Choroid plexus epithelial cell (primary cell): ENCODE data around the gene ROBO4.

Experiments used
- DNase-seq: peaks from one replicate; pipeline ENCODE4 v3.0.0-alpha.2; 2010; ENCODE audit warnings: low read depth
- H3K4me3 ChIP-seq: 2 replicates; pipeline ENCODE4 v1.5.1; 2011; ENCODE audit warnings: low read depth, mild to moderate bottlenecking, control low read depth, low read length, moderate library complexity
- TF ChIP-seq, protein P1 (sequence below): conservative IDR thresholded peaks from 2 replicates; pipeline ENCODE4 v1.5.1; 2011; ENCODE audit warnings: low read depth, mild to moderate bottlenecking, control low read depth, inconsistent platforms, low read length, moderate library complexity

The ROBO4 gene

DNA sequence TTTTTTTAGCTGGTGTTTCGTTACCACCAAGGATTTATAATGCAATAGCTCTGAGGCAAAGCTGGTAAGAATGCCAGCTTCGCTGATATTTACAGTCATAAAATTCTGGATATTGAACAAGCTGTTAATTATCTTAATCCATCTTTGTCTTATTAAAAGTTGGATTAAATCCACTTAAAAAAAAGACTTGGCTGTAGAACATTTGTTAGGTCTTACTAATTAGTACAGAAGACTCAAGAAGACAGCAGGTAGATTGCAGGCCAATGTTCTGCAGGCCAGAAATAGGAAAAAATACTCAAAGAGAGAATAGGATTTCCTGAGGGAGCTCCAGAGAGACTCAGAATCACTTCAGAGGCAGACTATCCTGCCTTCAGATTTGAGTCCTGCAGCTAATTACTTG is 7.5 kb downstream of the ROBO4 start:
- TF ChIP-seq, protein P1, sequence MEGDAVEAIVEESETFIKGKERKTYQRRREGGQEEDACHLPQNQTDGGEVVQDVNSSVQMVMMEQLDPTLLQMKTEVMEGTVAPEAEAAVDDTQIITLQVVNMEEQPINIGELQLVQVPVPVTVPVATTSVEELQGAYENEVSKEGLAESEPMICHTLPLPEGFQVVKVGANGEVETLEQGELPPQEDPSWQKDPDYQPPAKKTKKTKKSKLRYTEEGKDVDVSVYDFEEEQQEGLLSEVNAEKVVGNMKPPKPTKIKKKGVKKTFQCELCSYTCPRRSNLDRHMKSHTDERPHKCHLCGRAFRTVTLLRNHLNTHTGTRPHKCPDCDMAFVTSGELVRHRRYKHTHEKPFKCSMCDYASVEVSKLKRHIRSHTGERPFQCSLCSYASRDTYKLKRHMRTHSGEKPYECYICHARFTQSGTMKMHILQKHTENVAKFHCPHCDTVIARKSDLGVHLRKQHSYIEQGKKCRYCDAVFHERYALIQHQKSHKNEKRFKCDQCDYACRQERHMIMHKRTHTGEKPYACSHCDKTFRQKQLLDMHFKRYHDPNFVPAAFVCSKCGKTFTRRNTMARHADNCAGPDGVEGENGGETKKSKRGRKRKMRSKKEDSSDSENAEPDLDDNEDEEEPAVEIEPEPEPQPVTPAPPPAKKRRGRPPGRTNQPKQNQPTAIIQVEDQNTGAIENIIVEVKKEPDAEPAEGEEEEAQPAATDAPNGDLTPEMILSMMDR = no peak
- H3K4me3 ChIP-seq = no peak overlapping the region
- no peak for DNase-seq

DNA sequence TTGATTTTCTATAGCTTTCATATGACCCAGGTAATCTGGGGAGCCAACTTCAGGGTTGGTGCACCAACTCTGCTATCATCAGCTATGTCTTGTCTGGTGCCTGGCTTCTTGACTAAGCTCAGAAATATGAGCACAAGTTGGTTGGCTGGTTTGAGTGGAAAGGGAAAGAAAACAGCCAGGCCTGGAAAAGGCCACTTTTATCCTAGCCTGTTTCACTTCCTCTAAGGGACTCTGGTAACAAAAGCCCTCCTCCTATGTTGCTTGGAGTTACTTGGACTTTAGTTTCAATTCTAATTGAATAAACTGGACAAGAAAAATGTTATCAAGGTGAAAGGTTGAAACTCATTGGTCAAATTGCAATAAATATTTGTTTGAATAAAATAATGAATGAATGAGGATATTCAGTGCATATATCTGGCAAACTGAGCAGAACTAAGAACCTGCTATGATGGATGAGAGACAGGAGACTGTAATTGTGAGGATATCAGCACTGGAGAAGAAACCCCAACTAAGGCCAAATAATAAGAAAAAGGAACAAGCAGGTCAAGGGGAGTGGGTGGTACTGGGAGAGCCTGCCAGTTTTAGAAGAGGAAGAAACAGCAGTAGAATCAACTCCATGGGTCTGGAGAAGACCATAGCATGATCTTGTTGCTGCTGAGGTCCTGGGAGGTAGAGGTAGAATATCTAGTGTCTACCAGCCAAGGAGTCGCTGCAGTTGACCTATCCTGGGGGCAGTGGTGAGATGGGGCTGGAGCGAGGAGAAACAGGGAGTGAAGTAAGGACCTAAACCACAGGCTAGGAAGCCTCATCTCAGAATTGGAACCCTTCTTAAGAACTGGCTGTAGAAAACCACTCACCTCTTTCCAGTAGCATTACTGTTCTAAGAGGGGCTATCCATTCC is 8.2 kb downstream of the ROBO4 start:
- no peak for DNase-seq
- H3K4me3 ChIP-seq = no peak overlapping the region
- TF ChIP-seq, protein P1 = no peak

DNA sequence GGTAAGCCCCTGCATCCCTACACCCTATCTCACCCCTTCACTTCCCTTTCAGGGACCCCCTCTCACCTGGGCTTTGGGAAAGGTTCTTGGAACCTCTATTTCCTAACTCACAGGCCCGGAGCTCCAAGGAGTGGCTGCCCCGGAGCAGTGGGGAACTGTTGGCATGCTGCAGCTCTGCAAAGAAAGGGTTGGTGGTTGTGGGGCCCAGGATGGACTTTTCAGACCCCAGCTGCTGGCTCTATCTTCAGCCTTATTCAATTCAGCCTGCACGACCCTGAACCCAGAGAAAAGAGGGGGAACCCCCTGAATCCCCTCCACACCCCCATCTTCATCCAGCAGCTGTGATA is 10.0 kb downstream of the ROBO4 start:
- no peak for DNase-seq
- H3K4me3 ChIP-seq = no peak overlapping the region
- TF ChIP-seq, protein P1 = no peak

DNA sequence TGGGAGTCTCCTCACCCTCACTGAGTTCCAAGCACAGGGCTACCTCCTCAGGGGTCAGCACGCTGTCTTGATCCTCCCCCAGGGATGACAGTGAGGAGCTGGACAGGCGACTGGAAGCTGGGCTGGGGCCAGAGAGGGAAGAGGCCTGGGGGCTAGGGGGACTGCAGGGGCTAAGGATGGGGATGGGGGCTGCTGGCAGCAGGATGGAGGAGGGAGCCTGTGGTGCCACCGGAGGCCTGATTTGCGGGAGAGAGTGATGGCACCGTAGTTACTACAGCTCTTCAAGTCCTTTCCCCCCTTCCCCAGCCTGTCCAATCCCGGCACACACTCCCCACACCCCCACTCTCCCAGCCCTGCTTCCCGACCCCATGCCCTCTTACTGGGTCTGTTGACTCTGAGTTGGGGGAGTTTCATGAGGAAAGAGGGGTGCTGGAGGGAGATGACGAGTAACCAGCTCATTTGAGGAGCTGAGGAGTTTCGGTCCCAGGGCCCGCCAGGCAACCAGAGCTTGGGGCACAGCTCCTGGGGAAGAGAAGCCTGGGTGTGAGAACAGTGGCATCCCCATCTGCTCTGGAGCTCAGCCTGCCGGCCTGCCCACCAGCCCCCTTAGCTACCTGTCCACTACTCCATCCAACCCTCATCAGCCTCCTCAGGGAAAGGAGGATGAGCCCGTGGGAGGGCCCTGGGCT is 10.5 kb downstream of the ROBO4 start:
- TF ChIP-seq, protein P1 = no peak
- DNase-seq = no peak
- no peak overlapping the region for H3K4me3 ChIP-seq

DNA sequence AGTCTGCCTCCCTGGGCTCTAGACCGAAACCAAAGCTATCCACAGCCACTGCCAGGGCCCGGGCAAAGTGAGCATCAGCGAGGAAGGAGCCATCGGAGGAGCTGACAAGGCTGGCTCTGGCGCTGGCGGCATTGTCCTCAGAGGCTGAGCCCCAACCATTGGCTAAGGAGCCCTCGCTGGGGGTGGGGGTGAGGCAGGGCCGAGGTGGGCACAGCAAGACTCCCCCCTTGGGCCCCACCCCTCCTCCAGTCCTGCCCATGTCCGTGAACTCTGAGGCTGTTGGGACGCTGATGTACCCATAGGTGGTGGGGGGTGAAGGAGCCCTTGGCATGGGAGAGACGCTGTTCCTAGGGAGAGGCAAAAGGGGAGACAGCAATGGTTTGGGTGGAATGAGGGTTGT is 11.2 kb downstream of the ROBO4 start:
- no peak overlapping the region for H3K4me3 ChIP-seq
- DNase-seq = no peak

DNA sequence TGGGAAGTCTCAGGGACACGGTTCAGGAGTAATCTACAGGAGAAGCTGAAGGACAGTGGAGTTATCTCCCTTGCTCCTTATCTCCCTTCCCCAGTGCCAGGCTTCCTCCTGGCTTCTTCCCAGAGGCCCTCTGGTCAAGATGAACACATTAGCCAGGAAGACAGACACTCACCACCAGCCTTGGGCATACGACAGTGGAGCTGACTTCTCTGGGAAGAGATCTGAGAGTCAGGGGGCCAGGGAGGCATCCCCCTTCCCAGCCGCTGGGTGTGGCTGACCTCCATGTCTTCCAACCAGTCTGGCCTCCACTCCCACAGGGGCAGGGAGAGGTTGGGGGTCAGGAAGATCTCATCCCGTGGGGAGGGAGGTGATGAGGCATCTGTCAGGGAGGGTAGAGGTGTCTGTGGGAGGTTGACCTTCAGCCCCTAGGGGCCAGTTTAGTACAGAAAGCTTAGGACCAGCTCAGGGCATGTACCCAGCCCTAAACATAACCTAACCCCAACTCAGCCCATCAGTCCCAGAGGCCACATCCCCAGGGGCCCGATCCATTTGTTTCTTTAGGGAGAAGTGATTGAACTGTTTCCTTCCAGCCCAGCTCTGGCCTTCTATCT is 12.7 kb downstream of the ROBO4 start:
- TF ChIP-seq, protein P1 = no peak
- DNase-seq = no peak
- H3K4me3 ChIP-seq = no peak overlapping the region

More for the DNA sequence above, 11.2 kb downstream of the ROBO4 start:
- TF ChIP-seq, protein P1 = no peak
